CD14-positive monocyte (primary cell): ENCODE data around the gene MCRIP1. TPM values are rescaled to one million over a fixed set of nuclear protein-coding genes. Genes with fewer than 3 reads are reported as not detected.
A peak's percentile ranks its signal among the peaks of the same experiment; 100 is the strongest.

ENCODE experiments used
- DNase-seq, 3 donors: peaks; one replicate each; pipeline ENCODE4 v3.0.0-alpha.2; 2011 to 2022
- H2AFZ ChIP-seq: 2 replicates; pipeline ENCODE4 v1.6.0; 2012; ENCODE audit warnings: mild to moderate bottlenecking, low read depth, low read length, inconsistent platforms; ENCODE audit not compliant: insufficient read depth, poor library complexity, severe bottlenecking
- H3K27ac ChIP-seq, 2 donors: 1 replicate in 1 of 2; 2 replicates in 1 of 2; pipeline ENCODE4 v1.5.1; 2012 to 2013; ENCODE audit warnings: low read length in 2 of 2, control low read depth in 1 of 2, inconsistent platforms in 1 of 2, low read depth in 1 of 2, mild to moderate bottlenecking in 1 of 2
- H3K27me3 ChIP-seq, 2 donors: one replicate each; pipeline versions ENCODE4 v1.6.0 to v1.6.1; 2011 to 2013; ENCODE audit warnings: low read length in 2 of 2; ENCODE audit not compliant: control insufficient read depth in 2 of 2, insufficient read depth in 2 of 2
- H3K36me3 ChIP-seq, 2 donors: replicated peaks in 1 of 2; 1 replicate in 1 of 2; 2 replicates in 1 of 2; pipeline versions ENCODE4 v1.5.1 to v1.6.1; 2012 to 2013; ENCODE audit warnings: low read length in 2 of 2, control low read depth in 1 of 2, inconsistent platforms in 1 of 2, mild to moderate bottlenecking in 1 of 2; ENCODE audit not compliant: insufficient read depth in 2 of 2, control insufficient read depth in 1 of 2
- H3K4me1 ChIP-seq, 2 donors: 1 replicate in 1 of 2; 2 replicates in 1 of 2; pipeline versions ENCODE4 v1.5.1 to v1.6.1; 2012 to 2013; ENCODE audit warnings: low read length in 2 of 2, control low read depth in 1 of 2, inconsistent platforms in 1 of 2, mild to moderate bottlenecking in 1 of 2, moderate library complexity in 1 of 2; ENCODE audit not compliant: insufficient read depth in 2 of 2, control insufficient read depth in 1 of 2
- H3K4me2 ChIP-seq: replicated peaks from 2 replicates; pipeline ENCODE3; 2012; ENCODE audit warnings: low read length, moderate library complexity, mild to moderate bottlenecking; ENCODE audit not compliant: poor library complexity, severe bottlenecking; ENCODE audit errors: extremely low read depth
- H3K4me3 ChIP-seq, 3 experiments: fragments of 200-600 bp in 1 of 3; sonication (generic) in 1 of 3; replicated peaks in 1 of 3; 1 replicate in 2 of 3; 2 replicates in 1 of 3; pipeline ENCODE4 v1.5.1; 2011 to 2013; ENCODE audit warnings: low read length in 3 of 3, mild to moderate bottlenecking in 3 of 3, control low read depth in 2 of 3, low read depth in 2 of 3, inconsistent platforms in 1 of 3, moderate library complexity in 1 of 3
- H3K79me2 ChIP-seq: 2 replicates; pipeline ENCODE4 v1.6.0; 2012; ENCODE audit warnings: mild to moderate bottlenecking, control low read depth, inconsistent platforms, low read length, moderate library complexity; ENCODE audit not compliant: insufficient read depth
- H3K9ac ChIP-seq: 2 replicates; pipeline ENCODE4 v1.6.0; 2017; ENCODE audit warnings: low read length, mild to moderate bottlenecking; ENCODE audit not compliant: insufficient read depth, poor library complexity, severe bottlenecking
- H3K9me3 ChIP-seq, 2 donors: replicated peaks in 1 of 2; 1 replicate in 1 of 2; 2 replicates in 1 of 2; pipeline versions ENCODE4 v1.5.1 to v1.6.1; 2012 to 2013; ENCODE audit warnings: low read length in 2 of 2, control low read depth in 1 of 2; ENCODE audit not compliant: control insufficient read depth in 1 of 2, insufficient read depth in 1 of 2
- H4K20me1 ChIP-seq: 2 replicates; pipeline ENCODE4 v1.6.0; 2012; ENCODE audit warnings: mild to moderate bottlenecking, low read length, control low read depth, moderate library complexity; ENCODE audit not compliant: insufficient read depth
- H3K27ac Mint-ChIP-seq, 7 donors: one replicate each; pipeline ENCODE4 v1.8.0; 2020; ENCODE audit warnings: mild to moderate bottlenecking in 7 of 7, mixed read lengths in 7 of 7, moderate library complexity in 6 of 7, inconsistent platforms in 2 of 7
- H3K27me3 Mint-ChIP-seq, 3 donors: one replicate each; pipeline ENCODE4 v1.8.0; 2021 to 2022; ENCODE audit warnings: low read depth in 3 of 3, mild to moderate bottlenecking in 3 of 3, mixed read lengths in 3 of 3, moderate library complexity in 3 of 3, inconsistent platforms in 1 of 3
- H3K36me3 Mint-ChIP-seq, 2 donors: one replicate each; pipeline ENCODE4 v1.8.0; 2020; ENCODE audit warnings: mixed read lengths in 2 of 2, inconsistent platforms in 1 of 2, mild to moderate bottlenecking in 1 of 2
- H3K4me1 Mint-ChIP-seq: one replicate; pipeline ENCODE4 v1.8.0; 2020; ENCODE audit warnings: mild to moderate bottlenecking, mixed read lengths
- H3K4me3 Mint-ChIP-seq, 2 donors: one replicate each; pipeline ENCODE4 v1.8.0; 2020; ENCODE audit warnings: mild to moderate bottlenecking in 2 of 2, mixed read lengths in 2 of 2, moderate library complexity in 1 of 2
- H3K9me3 Mint-ChIP-seq, 7 donors: one replicate each; pipeline ENCODE4 v1.8.0; 2020 to 2022; ENCODE audit warnings: mixed read lengths in 7 of 7, mild to moderate bottlenecking in 6 of 7, moderate library complexity in 6 of 7, inconsistent platforms in 2 of 7
- CTCF ChIP-seq: fragments of 200-600 bp; IDR thresholded peaks from one replicate; pipeline ENCODE4 v1.8.0; 2022; ENCODE audit warnings: antibody characterized with exemption, mild to moderate bottlenecking
- WGBS: methylation state at CpG from one replicate; pipeline ENCODE4 v1.1.5; 2013; ENCODE audit warnings: missing lambda C conversion rate; ENCODE audit not compliant: insufficient coverage; 5-methylcytosine and 5-hydroxymethylcytosine counted together
- intact Hi-C, 2 donors: fragments of 100-400 bp; cut with micrococcal nuclease; formaldehyde crosslinking; loops; one replicate each; pipeline versions ENCODE4 v1.15.0 to v1.15.1; 2023
- polyA plus RNA-seq, 3 donors: library from polyadenylated mRNA; depleted of rRNA in 1 of 3; unstranded in 2 of 3; stranded (reverse) in 1 of 3; fragments of 300-500 nt in 2 of 3; fragments of >200 nt in 1 of 3; fragmentation: Illumina TruSeq in 2 of 3; gene quantifications; 1 replicate in 2 of 3; 2 replicates in 1 of 3; pipeline ENCODE4 v1.2.3, GENCODE V29; 2012 to 2021

The MCRIP1 gene
- polyA plus RNA-seq, 3 donors = 48.4 to 63.0 (median 48.5) TPM

GRCh38 chr17:81837641-81838040, 4.5 kb upstream of the MCRIP1 start:
- H3K36me3 ChIP-seq = peaks cover 2 to 3% of the 10 kb centered on the region in 2 donors
- intact Hi-C loops = loop anchor here in 1 of 2 donors (2.0 kb wide), 1 partner anchor 21 kb away; no protein-coding TSS in a partner anchor
- H3K9me3 ChIP-seq = no peaks in the 10 kb centered on the region
- H3K36me3 Mint-ChIP-seq = peaks cover 2 to 9% of the 10 kb centered on the region in 2 donors
- H3K27me3 Mint-ChIP-seq = peaks cover 0 to 3% (median 0%) of the 10 kb centered on the region in 3 donors
- no peak overlapping the region for H2AFZ ChIP-seq
- H3K4me1 Mint-ChIP-seq = peaks cover 58% of the 10 kb centered on the region
- H3K27me3 ChIP-seq = no peaks in the 10 kb centered on the region
- peak overlapping the region; percentile 62 to 74 for H3K4me3 Mint-ChIP-seq
- peak overlapping the region; percentile 88 to 93 for H3K27ac ChIP-seq
- H3K27ac Mint-ChIP-seq = peak overlapping the region; percentile 86 to 99 (median 97)
- H3K4me3 ChIP-seq = peak overlapping the region in 1 of 3 experiments; percentile 57
- DNase-seq = peak; percentile 93 to 98 (median 94)
- peaks cover 36% of the 10 kb centered on the region for H3K79me2 ChIP-seq
- H3K9ac ChIP-seq = peak overlapping the region; percentile 70
- H3K4me2 ChIP-seq = peak overlapping the region; percentile 68
- TF ChIP-seq CTCF = no peak
- peaks cover 60 to 71% of the 10 kb centered on the region in 2 donors for H3K4me1 ChIP-seq
- H3K9me3 Mint-ChIP-seq = peaks cover 0 to 2% (median 0%) of the 10 kb centered on the region in 7 donors
- 2% methylated on average over 8 of the region's 9 CpGs for WGBS
- no peaks in the 10 kb centered on the region for H4K20me1 ChIP-seq

GRCh38 chr17:81834831-81835267, 1.8 kb upstream of the MCRIP1 start, which contains the start of gene PPP1R27:
Gene PPP1R27, minus strand, starts transcription at chr17:81835050. Its CDS starts 97 bp downstream, at chr17:81834953.
- Histone ChIP-seq H3K79me2 (peaks cover 61% of the 10 kb centered on the region), H3K4me3 (peak within 1 kb of the TSS in 2 of 3 experiments; percentile 52 to 72), H3K27me3 (no peaks in the 10 kb centered on the region), H4K20me1 (no peaks in the 10 kb centered on the region), H3K36me3 (no peaks in the 10 kb centered on the region), H2AFZ (peak within 1 kb of the TSS; percentile 44), H3K4me2 (peak within 1 kb of the TSS; percentile 74), H3K27ac (peak within 1 kb of the TSS; percentile 85 to 96), H3K9ac (peak within 1 kb of the TSS; percentile 83), H3K9me3 (no peaks in the 10 kb centered on the region), H3K4me1 (peaks cover 65 to 75% of the 10 kb centered on the region in 2 donors)
- H3K4me3 Mint-ChIP-seq = peak within 1 kb of the TSS; percentile 69 to 86
- no peaks in the 10 kb centered on the region for H3K36me3 Mint-ChIP-seq
- H3K9me3 Mint-ChIP-seq = peaks cover 0 to 2% (median 0%) of the 10 kb centered on the region in 7 donors
- H3K27ac Mint-ChIP-seq = peak within 1 kb of the TSS; percentile 84 to 98 (median 94)
- WGBS = 80% methylated on average over 24 of the region's 26 CpGs
- DNase-seq = no peak
- H3K4me1 Mint-ChIP-seq = peaks cover 58% of the 10 kb centered on the region
- TF ChIP-seq CTCF = no peak
- intact Hi-C loops = loop anchor here in 1 of 2 donors (5.0 kb wide), 1 partner anchor 37 kb away; the partner anchor contains the start of gene ARHGDIA
- H3K27me3 Mint-ChIP-seq = peaks cover 0 to 1% (median 0%) of the 10 kb centered on the region in 3 donors
